Kasumi-1 (cell line): ENCODE measurements around the gene CEBPA.

Experiments used
- DNase-seq, 2 experiments: peaks; one replicate each; lab custom pipeline; 2025; lab: John Stamatoyannopoulos, UW

CEBPA gene

DNA sequence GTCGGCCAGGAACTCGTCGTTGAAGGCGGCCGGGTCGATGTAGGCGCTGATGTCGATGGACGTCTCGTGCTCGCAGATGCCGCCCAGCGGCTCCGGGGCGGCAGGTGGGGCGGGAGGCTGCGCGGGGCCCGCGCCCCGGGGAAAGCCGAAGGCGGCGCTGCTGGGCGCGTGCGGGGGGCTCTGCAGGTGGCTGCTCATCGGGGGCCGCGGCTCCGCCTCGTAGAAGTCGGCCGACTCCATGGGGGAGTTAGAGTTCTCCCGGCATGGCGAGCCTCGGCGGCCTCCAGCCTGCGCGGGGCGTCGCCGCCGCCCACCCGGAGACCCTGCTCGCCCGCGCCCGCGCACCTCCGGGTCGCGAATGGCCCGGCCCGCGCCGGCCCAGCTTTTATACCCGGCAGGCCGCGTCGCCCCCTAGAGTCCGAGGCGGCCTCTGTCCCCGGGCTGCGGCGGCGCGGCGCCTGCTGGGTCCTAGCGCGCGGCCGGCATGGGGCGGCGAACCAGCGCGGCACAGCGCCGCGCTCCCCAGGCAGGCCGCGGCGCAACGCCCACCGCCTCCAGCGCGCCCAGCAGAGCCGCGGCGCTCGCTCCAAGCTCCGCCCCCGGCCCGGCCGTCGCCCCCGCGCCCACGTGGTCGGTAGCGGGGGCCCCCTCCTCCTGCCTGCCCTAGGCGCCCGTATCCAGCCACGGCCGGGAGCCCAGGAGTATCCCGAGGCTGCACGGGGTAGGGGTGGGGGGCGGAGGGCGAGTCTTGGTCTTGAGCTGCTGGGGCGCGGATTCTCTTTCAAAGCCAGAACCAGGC lies at the start of gene CEBPA:
Gene CEBPA, minus strand, starts transcription at position 360 of the 799 bp plus-strand sequence. Its CDS starts 120 bp downstream, at position 240.
- peak; percentile 76 to 81 for DNase-seq

DNA sequence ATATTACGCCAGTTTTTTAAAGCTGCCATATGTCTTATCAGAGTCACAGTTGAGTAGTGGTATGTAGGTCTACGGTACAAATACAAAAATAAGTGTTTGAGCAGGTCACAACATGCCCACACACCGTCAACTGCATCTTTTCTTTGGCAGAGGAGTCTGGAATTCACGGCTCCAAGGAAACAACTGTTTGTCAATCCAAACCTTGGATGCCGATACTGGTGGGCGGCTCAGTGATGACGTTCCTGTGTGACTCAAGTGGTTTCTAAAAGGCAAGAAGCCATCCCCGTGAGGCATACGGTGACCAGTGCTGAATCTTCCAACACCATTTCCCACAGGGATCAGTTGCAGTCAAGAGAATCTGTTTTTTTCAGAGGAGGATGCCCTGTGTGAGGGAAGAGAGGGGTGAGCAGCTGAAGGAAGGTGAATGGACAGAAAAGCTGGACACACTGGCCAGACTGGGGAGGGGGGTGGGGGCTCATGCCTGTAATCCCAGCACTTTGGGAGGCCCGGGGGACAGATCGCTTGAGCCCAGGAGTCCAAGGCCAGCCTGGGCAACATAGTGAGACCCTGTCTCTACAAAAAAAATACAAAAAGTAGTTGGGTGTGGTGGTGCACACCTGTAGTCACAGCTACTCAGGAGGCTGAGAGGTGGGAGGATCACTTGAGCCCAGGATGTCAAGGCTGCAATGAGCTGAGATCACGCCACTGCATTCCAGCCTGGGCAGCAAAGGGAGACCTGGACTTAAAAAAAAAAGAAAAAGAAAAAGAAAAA lies 48.4 kb upstream of the CEBPA start:
- DNase-seq: no peak

GRCh38 chr19:33349319-33350289 lies 47.3 kb upstream of the CEBPA start:
- no peak for DNase-seq

- DNase-seq: no peak
Observed at GRCh38 chr19:33348301-33349010, 46.1 kb upstream of the CEBPA start.

GRCh38 chr19:33347300-33347699 lies 45.0 kb upstream of the CEBPA start:
- no peak for DNase-seq

GRCh38 chr19:33346665-33347064 lies 44.3 kb upstream of the CEBPA start:
- DNase-seq: no peak

DNA sequence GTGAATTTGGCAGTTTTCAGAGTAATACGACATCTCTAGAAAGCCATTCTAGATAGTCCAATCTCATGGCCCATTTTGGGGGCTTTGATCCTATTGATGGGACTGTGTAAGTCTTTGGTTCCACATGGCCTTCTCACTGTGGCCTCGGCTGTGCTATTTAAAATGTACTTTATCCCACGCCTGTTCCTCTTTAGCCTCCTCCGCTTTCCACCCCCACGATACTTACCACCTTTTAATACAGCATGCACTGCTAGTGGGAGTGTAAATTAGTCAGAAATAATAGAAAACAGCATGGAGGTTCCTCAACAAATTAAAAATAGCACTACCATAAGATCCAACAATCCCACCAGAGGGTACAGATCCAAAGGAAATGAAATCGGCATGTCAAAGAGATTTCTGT lies 42.8 kb upstream of the CEBPA start:
- DNase-seq: no peak

GRCh38 chr19:33344573-33344925 lies 42.2 kb upstream of the CEBPA start:
- DNase-seq: no peak

GRCh38 chr19:33343859-33344572 lies 41.7 kb upstream of the CEBPA start:
- no peak for DNase-seq

GRCh38 chr19:33343301-33343700 lies 41.0 kb upstream of the CEBPA start:
- no peak for DNase-seq

- DNase-seq: no peak
Observed at GRCh38 chr19:33340991-33341390, 38.7 kb upstream of the CEBPA start.

DNA sequence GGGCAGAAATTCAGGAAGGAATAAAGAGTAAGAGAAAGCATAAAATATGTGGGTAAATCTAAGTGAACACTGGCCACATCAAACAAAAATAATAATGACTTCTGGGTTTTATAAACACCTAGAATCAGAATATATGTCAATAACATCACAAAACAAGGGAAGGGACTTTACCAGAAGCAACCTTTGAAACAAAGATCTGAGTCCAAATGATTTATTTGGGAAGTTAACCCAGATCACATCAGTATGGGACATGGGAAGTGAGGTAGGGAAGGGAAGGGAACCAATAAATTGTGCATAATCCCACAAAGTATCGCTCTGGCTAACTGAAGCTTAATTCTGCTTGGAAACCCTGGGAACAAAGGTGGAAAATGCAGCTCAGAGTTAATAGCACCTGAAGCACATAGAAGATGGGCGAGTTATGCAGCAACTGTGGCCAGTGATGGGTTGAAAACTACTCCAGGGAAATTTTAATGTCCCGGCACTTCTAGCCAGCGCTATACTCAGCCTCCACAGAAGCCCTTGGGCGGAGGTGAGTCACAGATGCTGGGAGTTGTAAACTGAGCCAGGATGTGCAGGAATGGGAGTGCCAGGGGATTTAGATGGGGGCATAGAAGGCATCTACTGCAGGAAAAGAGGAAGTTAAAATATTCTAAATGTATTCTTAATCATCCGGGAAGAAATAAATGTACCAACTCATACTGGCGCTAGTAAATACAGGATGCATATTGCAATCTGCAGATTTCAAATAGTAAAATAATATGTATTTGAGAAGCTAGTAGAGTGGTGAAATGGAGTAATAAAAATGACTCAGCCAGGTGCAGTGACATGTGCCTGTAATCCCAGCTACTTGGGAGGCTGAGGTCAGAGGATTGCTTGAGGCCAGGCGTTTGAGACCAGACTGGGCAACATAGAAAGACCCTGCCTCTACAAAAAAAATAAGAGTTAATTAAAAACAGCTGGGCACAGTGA lies 37.0 kb upstream of the CEBPA start:
- DNase-seq: peak in 1 of 2 experiments; percentile 12

DNA sequence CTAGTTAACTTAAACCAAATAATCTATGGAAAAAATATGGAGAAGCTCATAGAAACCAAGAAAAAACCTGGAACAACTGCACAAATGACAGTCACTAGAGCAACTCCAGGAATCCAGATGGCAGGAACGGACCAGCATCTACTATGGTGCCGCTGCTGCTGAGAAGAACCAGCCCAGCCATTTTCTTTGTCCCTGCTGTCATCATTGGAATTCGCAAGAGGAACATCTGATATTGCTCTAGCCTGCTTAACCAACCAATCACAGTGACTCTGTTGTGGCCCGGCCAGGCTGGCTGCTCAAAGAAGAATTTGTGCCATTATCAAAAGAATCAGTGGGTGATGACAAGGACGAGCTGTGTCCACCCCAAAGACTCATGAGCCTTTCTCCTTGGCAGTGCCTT lies 33.1 kb upstream of the CEBPA start:
- no peak for DNase-seq

DNA sequence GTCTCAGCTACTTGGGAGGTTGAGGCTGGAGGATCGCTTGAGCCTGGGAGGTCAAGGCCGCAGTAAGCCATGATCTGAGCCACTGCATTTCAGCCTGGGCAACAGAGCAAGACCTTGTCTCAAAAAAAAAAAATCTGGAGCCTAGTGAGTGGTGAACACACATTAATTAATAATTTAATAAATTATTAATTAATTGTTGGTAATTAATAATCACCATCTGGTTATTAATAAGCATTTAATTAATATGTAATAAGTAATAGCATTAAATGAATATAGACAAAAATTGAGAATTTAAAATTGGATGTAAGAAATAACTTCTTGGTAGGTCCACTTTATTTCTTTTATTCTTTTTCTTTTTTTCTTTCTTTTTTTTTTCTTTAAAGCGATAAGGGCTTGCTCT lies 31.9 kb upstream of the CEBPA start:
- no peak for DNase-seq

- DNase-seq: no peak
Observed at GRCh38 chr19:33333642-33334041, 31.3 kb upstream of the CEBPA start.

DNA sequence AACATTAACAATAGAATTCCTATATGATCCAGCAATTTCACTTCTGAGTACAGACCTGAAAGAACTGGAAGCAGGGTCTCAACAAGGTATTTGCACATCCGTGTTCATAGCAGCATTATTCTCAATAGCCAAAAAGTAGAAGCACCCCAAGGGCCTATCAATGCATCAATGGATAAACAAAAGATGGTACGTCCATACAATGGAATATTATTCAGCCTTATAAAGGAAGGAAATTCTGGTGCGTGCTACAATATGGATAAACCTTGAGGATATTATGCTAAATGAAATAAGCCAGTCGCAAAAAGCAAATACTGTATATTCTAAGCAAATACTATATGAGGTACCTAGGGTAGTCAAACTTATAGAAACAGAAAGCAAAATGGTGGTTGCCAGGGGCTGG lies 30.8 kb upstream of the CEBPA start:
- no peak for DNase-seq

DNA sequence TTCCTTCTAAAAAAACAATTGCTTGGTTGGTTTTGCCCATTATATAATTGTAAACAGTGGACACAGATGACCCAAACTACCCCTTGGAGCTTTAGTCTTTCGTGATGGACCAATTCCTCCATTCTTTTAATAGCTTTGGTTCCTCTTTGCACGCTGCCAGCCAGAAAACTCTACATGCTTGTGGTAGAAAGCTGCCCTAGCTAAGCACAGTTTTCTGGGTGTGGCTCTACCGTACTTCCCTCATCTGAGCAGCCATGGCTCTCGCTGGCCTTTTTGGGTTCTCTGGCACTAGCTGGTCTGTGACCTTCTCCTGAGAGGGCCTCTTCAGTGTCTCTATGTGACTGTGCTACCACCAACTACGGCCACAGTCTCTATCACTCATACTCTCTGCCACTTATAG lies 29.9 kb upstream of the CEBPA start:
- DNase-seq: peak; percentile 64 to 67

DNA sequence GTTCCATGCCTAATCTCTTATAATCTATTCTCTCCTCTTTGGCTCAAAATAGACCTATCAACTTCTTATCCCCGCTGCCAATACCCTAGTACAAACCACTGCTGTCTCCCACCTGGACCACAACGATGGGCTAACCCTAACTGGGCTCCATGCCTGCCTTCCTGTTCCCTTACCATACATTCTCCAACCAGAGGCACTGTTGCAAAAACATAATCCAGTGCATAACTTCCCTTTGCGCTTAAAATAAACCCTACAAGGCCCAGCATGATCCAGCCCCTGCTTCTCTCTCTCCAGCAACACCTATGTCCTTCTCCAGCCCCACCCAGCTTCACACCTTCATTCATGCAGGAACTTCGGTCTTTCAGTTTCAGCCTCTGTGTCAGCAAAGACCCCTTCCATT lies 27.4 kb upstream of the CEBPA start:
- DNase-seq: peak; percentile 35

DNA sequence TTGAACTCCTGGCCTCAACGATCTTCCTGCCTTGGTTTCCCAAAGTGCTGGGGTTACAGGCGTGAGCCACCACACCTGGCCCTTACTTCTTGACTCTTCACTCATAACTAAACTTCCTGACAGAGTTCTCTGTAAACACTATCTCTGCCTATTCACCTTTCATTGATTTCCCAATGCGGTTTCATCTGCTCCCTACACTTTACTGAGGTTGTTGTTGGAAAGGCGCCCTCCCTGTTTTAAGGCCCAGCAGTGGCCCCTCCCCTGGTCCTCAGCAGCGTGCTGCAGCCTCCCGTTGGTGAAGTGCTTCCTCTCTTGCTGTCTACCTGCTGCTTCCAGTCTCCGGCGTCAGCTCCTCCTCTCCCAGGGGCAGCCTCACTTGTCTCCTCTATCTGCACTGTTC lies 26.7 kb upstream of the CEBPA start:
- no peak for DNase-seq

- no peak for DNase-seq
Observed at GRCh38 chr19:33325920-33326319, 23.6 kb upstream of the CEBPA start.
